C4-2B (cell line): Measurements from ENCODE around the gene CYP17A1.

Source experiments
- H3K27ac ChIP-seq: fragments of 450-650 bp; 2 replicates; pipeline ENCODE4 v1.5.1; 2017
- CTCF ChIP-seq: fragments of 450-650 bp; conservative IDR thresholded peaks from 2 replicates; pipeline ENCODE4 v1.5.1; 2017; ENCODE audit warnings: mild to moderate bottlenecking
- ZFX ChIP-seq: fragments of 450-650 bp; IDR thresholded peaks from 2 replicates; pipeline ENCODE4 v1.6.1; 2017

The CYP17A1 gene

GRCh38 chr10:102837230-102837721 lies at the start of gene CYP17A1:
TSS of gene CYP17A1 (minus strand) at chr10:102837413. CDS start at chr10:102837361, 52 bp downstream.
- no peak for TF ChIP-seq CTCF
- no peak for TF ChIP-seq ZFX
- H3K27ac ChIP-seq, result no peak within 1 kb of the TSS

GRCh38 chr10:102880256-102880655 lies 43.0 kb upstream of the CYP17A1 start:
- H3K27ac ChIP-seq, result no peak overlapping the region
- no peak for TF ChIP-seq CTCF
- TF ChIP-seq ZFX, result no peak

GRCh38 chr10:102878629-102879028 lies 41.4 kb upstream of the CYP17A1 start:
- no peak overlapping the region for H3K27ac ChIP-seq
- TF ChIP-seq ZFX (no peak), CTCF (no peak)

GRCh38 chr10:102876747-102877153 lies 39.5 kb upstream of the CYP17A1 start:
- TF ChIP-seq ZFX, result no peak
- TF ChIP-seq CTCF, result no peak
- no peak overlapping the region for H3K27ac ChIP-seq

GRCh38 chr10:102872163-102872562 lies 35.0 kb upstream of the CYP17A1 start:
- no peak for TF ChIP-seq CTCF
- TF ChIP-seq ZFX, result no peak

GRCh38 chr10:102870221-102870620 lies 33.0 kb upstream of the CYP17A1 start:
- no peak overlapping the region for H3K27ac ChIP-seq
- TF ChIP-seq ZFX, result no peak
- no peak for TF ChIP-seq CTCF

More at GRCh38 chr10:102872163-102872562, 35.0 kb upstream of the CYP17A1 start:
- H3K27ac ChIP-seq, result no peak overlapping the region

GRCh38 chr10:102869258-102870198 lies 32.3 kb upstream of the CYP17A1 start, which contains the start of gene AS3MT:
TSS of gene AS3MT (plus strand) at chr10:102869470. CDS start at chr10:102869593, 123 bp downstream.
- H3K27ac ChIP-seq, result no peak within 1 kb of the TSS; the same call in 1 of the 2 replicates
- no peak; the same call in 1 of the 2 replicates for TF ChIP-seq ZFX
- no peak for TF ChIP-seq CTCF
